CD14-positive monocyte (primary cell): ENCODE measurements around the gene HECW1. TPM values are rescaled to one million over a fixed set of nuclear protein-coding genes. Genes with fewer than 3 reads are reported as not detected.
A peak's percentile ranks its signal among the peaks of the same experiment; 100 is the strongest.

ENCODE experiments used
- DNase-seq, 3 donors: peaks; one replicate each; pipeline ENCODE4 v3.0.0-alpha.2; 2011 to 2022
- H2AFZ ChIP-seq: 2 replicates; pipeline ENCODE4 v1.6.0; 2012; ENCODE audit warnings: mild to moderate bottlenecking, low read depth, low read length, inconsistent platforms; ENCODE audit not compliant: insufficient read depth, poor library complexity, severe bottlenecking
- H3K27ac ChIP-seq, 2 donors: 1 replicate in 1 of 2; 2 replicates in 1 of 2; pipeline ENCODE4 v1.5.1; 2012 to 2013; ENCODE audit warnings: low read length in 2 of 2, control low read depth in 1 of 2, inconsistent platforms in 1 of 2, low read depth in 1 of 2, mild to moderate bottlenecking in 1 of 2
- H3K27me3 ChIP-seq, 2 donors: one replicate each; pipeline versions ENCODE4 v1.6.0 to v1.6.1; 2011 to 2013; ENCODE audit warnings: low read length in 2 of 2; ENCODE audit not compliant: control insufficient read depth in 2 of 2, insufficient read depth in 2 of 2
- H3K36me3 ChIP-seq, 2 donors: replicated peaks in 1 of 2; 1 replicate in 1 of 2; 2 replicates in 1 of 2; pipeline versions ENCODE4 v1.5.1 to v1.6.1; 2012 to 2013; ENCODE audit warnings: low read length in 2 of 2, control low read depth in 1 of 2, inconsistent platforms in 1 of 2, mild to moderate bottlenecking in 1 of 2; ENCODE audit not compliant: insufficient read depth in 2 of 2, control insufficient read depth in 1 of 2
- H3K4me1 ChIP-seq, 2 donors: 1 replicate in 1 of 2; 2 replicates in 1 of 2; pipeline versions ENCODE4 v1.5.1 to v1.6.1; 2012 to 2013; ENCODE audit warnings: low read length in 2 of 2, control low read depth in 1 of 2, inconsistent platforms in 1 of 2, mild to moderate bottlenecking in 1 of 2, moderate library complexity in 1 of 2; ENCODE audit not compliant: insufficient read depth in 2 of 2, control insufficient read depth in 1 of 2
- H3K4me2 ChIP-seq: replicated peaks from 2 replicates; pipeline ENCODE3; 2012; ENCODE audit warnings: low read length, moderate library complexity, mild to moderate bottlenecking; ENCODE audit not compliant: poor library complexity, severe bottlenecking; ENCODE audit errors: extremely low read depth
- H3K4me3 ChIP-seq, 3 experiments: fragments of 200-600 bp in 1 of 3; sonication (generic) in 1 of 3; replicated peaks in 1 of 3; 1 replicate in 2 of 3; 2 replicates in 1 of 3; pipeline ENCODE4 v1.5.1; 2011 to 2013; ENCODE audit warnings: low read length in 3 of 3, mild to moderate bottlenecking in 3 of 3, control low read depth in 2 of 3, low read depth in 2 of 3, inconsistent platforms in 1 of 3, moderate library complexity in 1 of 3
- H3K79me2 ChIP-seq: 2 replicates; pipeline ENCODE4 v1.6.0; 2012; ENCODE audit warnings: mild to moderate bottlenecking, control low read depth, inconsistent platforms, low read length, moderate library complexity; ENCODE audit not compliant: insufficient read depth
- H3K9ac ChIP-seq: 2 replicates; pipeline ENCODE4 v1.6.0; 2017; ENCODE audit warnings: low read length, mild to moderate bottlenecking; ENCODE audit not compliant: insufficient read depth, poor library complexity, severe bottlenecking
- H3K9me3 ChIP-seq, 2 donors: replicated peaks in 1 of 2; 1 replicate in 1 of 2; 2 replicates in 1 of 2; pipeline versions ENCODE4 v1.5.1 to v1.6.1; 2012 to 2013; ENCODE audit warnings: low read length in 2 of 2, control low read depth in 1 of 2; ENCODE audit not compliant: control insufficient read depth in 1 of 2, insufficient read depth in 1 of 2
- H4K20me1 ChIP-seq: 2 replicates; pipeline ENCODE4 v1.6.0; 2012; ENCODE audit warnings: mild to moderate bottlenecking, low read length, control low read depth, moderate library complexity; ENCODE audit not compliant: insufficient read depth
- H3K27ac Mint-ChIP-seq, 7 donors: one replicate each; pipeline ENCODE4 v1.8.0; 2020; ENCODE audit warnings: mild to moderate bottlenecking in 7 of 7, mixed read lengths in 7 of 7, moderate library complexity in 6 of 7, inconsistent platforms in 2 of 7
- H3K27me3 Mint-ChIP-seq, 3 donors: one replicate each; pipeline ENCODE4 v1.8.0; 2021 to 2022; ENCODE audit warnings: low read depth in 3 of 3, mild to moderate bottlenecking in 3 of 3, mixed read lengths in 3 of 3, moderate library complexity in 3 of 3, inconsistent platforms in 1 of 3
- H3K36me3 Mint-ChIP-seq, 2 donors: one replicate each; pipeline ENCODE4 v1.8.0; 2020; ENCODE audit warnings: mixed read lengths in 2 of 2, inconsistent platforms in 1 of 2, mild to moderate bottlenecking in 1 of 2
- H3K4me1 Mint-ChIP-seq: one replicate; pipeline ENCODE4 v1.8.0; 2020; ENCODE audit warnings: mild to moderate bottlenecking, mixed read lengths
- H3K4me3 Mint-ChIP-seq, 2 donors: one replicate each; pipeline ENCODE4 v1.8.0; 2020; ENCODE audit warnings: mild to moderate bottlenecking in 2 of 2, mixed read lengths in 2 of 2, moderate library complexity in 1 of 2
- H3K9me3 Mint-ChIP-seq, 7 donors: one replicate each; pipeline ENCODE4 v1.8.0; 2020 to 2022; ENCODE audit warnings: mixed read lengths in 7 of 7, mild to moderate bottlenecking in 6 of 7, moderate library complexity in 6 of 7, inconsistent platforms in 2 of 7
- CTCF ChIP-seq: fragments of 200-600 bp; IDR thresholded peaks from one replicate; pipeline ENCODE4 v1.8.0; 2022; ENCODE audit warnings: antibody characterized with exemption, mild to moderate bottlenecking
- WGBS: methylation state at CpG from one replicate; pipeline ENCODE4 v1.1.5; 2013; ENCODE audit warnings: missing lambda C conversion rate; ENCODE audit not compliant: insufficient coverage; 5-methylcytosine and 5-hydroxymethylcytosine counted together
- intact Hi-C, 2 donors: fragments of 100-400 bp; cut with micrococcal nuclease; formaldehyde crosslinking; loops; one replicate each; pipeline versions ENCODE4 v1.15.0 to v1.15.1; 2023
- polyA plus RNA-seq, 3 donors: library from polyadenylated mRNA; depleted of rRNA in 1 of 3; unstranded in 2 of 3; stranded (reverse) in 1 of 3; fragments of 300-500 nt in 2 of 3; fragments of >200 nt in 1 of 3; fragmentation: Illumina TruSeq in 2 of 3; gene quantifications; 1 replicate in 2 of 3; 2 replicates in 1 of 3; pipeline ENCODE4 v1.2.3, GENCODE V29; 2012 to 2021

HECW1 gene
- polyA plus RNA-seq, 3 donors = not detected

GRCh38 chr7:43462836-43463235 is 350.4 kb downstream of the HECW1 start:
- H3K36me3 ChIP-seq = no peaks in the 10 kb centered on the region
- no peaks in the 10 kb centered on the region for H3K79me2 ChIP-seq
- no CpG with 5 or more reads among the region's 1 CpG for WGBS
- Mint-ChIP-seq H3K27me3 (peaks cover 0 to 1% (median 0%) of the 10 kb centered on the region in 3 donors), H3K9me3 (no peaks in the 10 kb centered on the region), H3K27ac (no peak overlapping the region), H3K4me3 (no peak overlapping the region), H3K36me3 (no peaks in the 10 kb centered on the region), H3K4me1 (peaks cover 9% of the 10 kb centered on the region)
- DNase-seq = no peak
- peaks cover 0 to 5% of the 10 kb centered on the region in 2 donors for H3K4me1 ChIP-seq
- no peaks in the 10 kb centered on the region for H3K27me3 ChIP-seq
- no peak overlapping the region for H3K4me3 ChIP-seq
- no peak for TF ChIP-seq CTCF
- intact Hi-C loops = no loop called here
- H3K9me3 ChIP-seq = no peaks in the 10 kb centered on the region
- no peak overlapping the region for H2AFZ ChIP-seq
- H4K20me1 ChIP-seq = no peaks in the 10 kb centered on the region
- no peak overlapping the region for H3K4me2 ChIP-seq
- H3K27ac ChIP-seq = no peak overlapping the region
- H3K9ac ChIP-seq = no peak overlapping the region

DNA sequence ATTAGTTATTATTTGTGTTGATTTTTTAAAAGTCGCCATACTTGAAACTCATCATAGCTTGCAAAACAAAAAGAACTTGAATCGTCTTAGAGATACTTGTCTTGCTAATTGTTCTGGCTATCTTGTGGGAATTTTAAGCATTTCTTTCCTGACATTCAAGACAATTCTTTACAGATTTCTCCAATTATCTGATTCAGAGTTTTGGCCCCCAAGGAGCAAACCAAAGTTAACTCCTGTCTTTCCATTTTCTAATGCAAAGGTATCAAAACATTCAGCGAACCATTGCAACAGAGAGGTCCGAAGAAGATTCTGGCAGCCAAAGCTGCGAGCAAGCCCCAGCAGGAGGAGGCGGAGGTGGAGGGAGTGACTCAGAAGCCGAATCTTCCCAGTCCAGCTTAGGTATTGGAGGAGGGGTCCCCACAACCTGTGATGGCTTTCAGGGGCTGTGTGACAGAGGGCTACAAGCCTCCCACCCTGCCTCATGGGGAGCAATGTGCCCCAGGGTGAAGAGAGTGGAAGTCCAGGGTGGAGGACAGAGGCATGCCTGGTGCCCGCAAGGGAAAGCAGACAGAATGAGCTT is 351.0 kb downstream of the HECW1 start:
- intact Hi-C loops = no loop called here
- no peak overlapping the region for H3K4me2 ChIP-seq
- H3K9me3 ChIP-seq = no peaks in the 10 kb centered on the region
- H3K27ac ChIP-seq = no peak overlapping the region
- peaks cover 0 to 5% of the 10 kb centered on the region in 2 donors for H3K4me1 ChIP-seq
- Mint-ChIP-seq H3K27me3 (peaks cover 0 to 1% (median 0%) of the 10 kb centered on the region in 3 donors), H3K9me3 (no peaks in the 10 kb centered on the region), H3K4me3 (no peak overlapping the region), H3K27ac (peak overlapping the region in 2 of 7 donors; percentile 6 to 70), H3K36me3 (no peaks in the 10 kb centered on the region), H3K4me1 (peaks cover 7% of the 10 kb centered on the region)
- TF ChIP-seq CTCF = no peak
- WGBS = 97% methylated on average over 4 of the region's 8 CpGs
- H3K9ac ChIP-seq = no peak overlapping the region
- no peak for DNase-seq
- H3K79me2 ChIP-seq = no peaks in the 10 kb centered on the region
- H3K36me3 ChIP-seq = no peaks in the 10 kb centered on the region
- no peaks in the 10 kb centered on the region for H4K20me1 ChIP-seq
- no peak overlapping the region for H2AFZ ChIP-seq
- no peak overlapping the region for H3K4me3 ChIP-seq
- no peaks in the 10 kb centered on the region for H3K27me3 ChIP-seq
